ENCODE results near the gene PLEKHM1. TPM values are rescaled to one million over a fixed set of nuclear protein-coding genes. Genes with fewer than 3 reads are reported as not detected.
A peak's percentile ranks its signal among the peaks of the same experiment; 100 is the strongest.

The PLEKHM1 gene
- total and polyA plus RNA-seq, 2 experiments from 2014 or later: 15.3 to 26.0 TPM

- Histone ChIP-seq H3F3A (ENCODE audit: insufficient read depth) (no peaks in the 10 kb centered on the region), H4K20me1 (ENCODE audit: insufficient read depth) (no peaks in the 10 kb centered on the region), H3K36me3 (ENCODE audit: low read depth) (no peaks in the 10 kb centered on the region), H3K79me2 (ENCODE audit: insufficient read depth) (no peaks in the 10 kb centered on the region), H3K9ac (no peak overlapping the region), H3K9me3 (ENCODE audit: low read depth) (no peaks in the 10 kb centered on the region), H3K27me3 (replicated peaks; ENCODE audit: insufficient read depth) (no peaks in the 10 kb centered on the region), H3K27ac (no peak overlapping the region), H3K4me3 (no peak overlapping the region), H3K9me2 (ENCODE audit: insufficient read depth) (no peaks in the 10 kb centered on the region), H3K4me2 (ENCODE audit: unreplicated experiment) (no peak overlapping the region), H2AFZ (no peak overlapping the region), H3K4me1 (ENCODE audit: insufficient read depth) (0 out of 2 replicates have a peak, but pooled peaks cover 7% of the 10 kb centered on the region)
- DNase-seq: no peak
- WGBS, 2 experiments (ENCODE audit: low coverage in 1 of 2, low lambda C conversion rate in 2 of 2, missing lambda C conversion rate in 2 of 2): 78 to 79% methylated on average over 5 of the region's 5 CpGs
- TF ChIP-seq EZH2phosphoT487 (IDR thresholded peaks at IDR 0.05; ENCODE audit: insufficient read depth, low read depth): no peak
- TF ChIP-seq EZH2 (IDR thresholded peaks at IDR 0.05; ENCODE audit: insufficient read depth, poor library complexity, severe bottlenecking): no peak
- in situ Hi-C loops (cut with MboI): loop anchor here (10.0 kb wide), 1 partner anchor 166 kb away; the partner anchor contains the start of gene FMNL1
Observed at GRCh38 chr17:45391291-45391690, 99.2 kb downstream of the PLEKHM1 start.

GRCh38 chr17:45389354-45389753, 101.2 kb downstream of the PLEKHM1 start:
- Histone ChIP-seq H3F3A (ENCODE audit: insufficient read depth) (no peaks in the 10 kb centered on the region), H2AFZ (no peak overlapping the region), H3K27me3 (replicated peaks; ENCODE audit: insufficient read depth) (no peaks in the 10 kb centered on the region), H3K36me3 (ENCODE audit: low read depth) (no peaks in the 10 kb centered on the region), H3K4me1 (ENCODE audit: insufficient read depth) (0 out of 2 replicates have a peak, but pooled peaks cover 7% of the 10 kb centered on the region), H3K4me3 (no peak overlapping the region), H3K27ac (no peak overlapping the region), H3K9me3 (ENCODE audit: low read depth) (no peaks in the 10 kb centered on the region), H4K20me1 (ENCODE audit: insufficient read depth) (no peaks in the 10 kb centered on the region), H3K4me2 (ENCODE audit: unreplicated experiment) (no peak overlapping the region), H3K9me2 (ENCODE audit: insufficient read depth) (no peaks in the 10 kb centered on the region), H3K9ac (no peak overlapping the region), H3K79me2 (ENCODE audit: insufficient read depth) (no peaks in the 10 kb centered on the region)
- DNase-seq: no peak
- 12 to 33% methylated on average over 3 of the region's 3 CpGs for WGBS, 2 experiments (ENCODE audit: low coverage in 1 of 2, low lambda C conversion rate in 2 of 2, missing lambda C conversion rate in 2 of 2)
- no peak for TF ChIP-seq EZH2phosphoT487 (IDR thresholded peaks at IDR 0.05; ENCODE audit: insufficient read depth, low read depth)
- TF ChIP-seq EZH2 (IDR thresholded peaks at IDR 0.05; ENCODE audit: insufficient read depth, poor library complexity, severe bottlenecking): no peak
- in situ Hi-C loops (cut with MboI): loop anchor here (10.0 kb wide), 1 partner anchor 115 kb away; no protein-coding TSS in a partner anchor

DNA sequence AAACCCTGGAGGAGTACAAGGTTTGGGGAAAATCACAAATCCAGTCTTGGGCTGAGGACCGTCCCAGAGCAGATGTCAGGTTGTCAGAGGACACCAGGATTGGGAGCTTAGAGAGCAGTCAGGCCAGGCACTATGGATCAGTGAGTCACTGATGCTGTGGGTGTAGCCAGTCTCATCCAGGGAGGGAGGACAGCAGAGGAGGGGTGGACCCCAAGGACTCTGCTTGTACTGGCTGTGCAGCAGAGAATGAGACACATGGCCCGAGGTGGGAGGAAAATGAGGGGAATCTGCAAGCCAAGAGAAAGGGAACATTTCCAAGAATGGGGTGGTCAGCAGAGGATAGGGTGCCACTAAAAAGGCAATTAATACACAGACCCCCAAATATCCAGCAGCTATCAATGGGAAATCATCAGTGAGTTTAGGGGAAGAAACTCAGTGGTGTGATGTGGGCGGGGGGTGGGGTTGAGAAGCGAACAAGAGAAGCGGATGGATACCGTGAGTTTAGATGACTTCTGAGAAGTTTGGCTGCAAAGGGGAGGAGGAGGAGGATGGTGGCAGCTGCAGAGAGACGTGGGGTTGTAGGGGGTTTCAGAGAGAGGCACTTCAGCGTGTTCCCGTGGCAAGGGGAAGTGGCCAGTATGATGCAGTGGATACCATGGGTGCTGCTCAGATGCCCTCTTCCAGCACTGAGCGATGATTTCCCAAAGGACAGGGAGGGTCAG, 101.8 kb downstream of the PLEKHM1 start:
- in situ Hi-C loops (cut with MboI): loop anchor here (10.0 kb wide), 1 partner anchor 114 kb away; no protein-coding TSS in a partner anchor
- DNase-seq: peak; percentile 77

DNA sequence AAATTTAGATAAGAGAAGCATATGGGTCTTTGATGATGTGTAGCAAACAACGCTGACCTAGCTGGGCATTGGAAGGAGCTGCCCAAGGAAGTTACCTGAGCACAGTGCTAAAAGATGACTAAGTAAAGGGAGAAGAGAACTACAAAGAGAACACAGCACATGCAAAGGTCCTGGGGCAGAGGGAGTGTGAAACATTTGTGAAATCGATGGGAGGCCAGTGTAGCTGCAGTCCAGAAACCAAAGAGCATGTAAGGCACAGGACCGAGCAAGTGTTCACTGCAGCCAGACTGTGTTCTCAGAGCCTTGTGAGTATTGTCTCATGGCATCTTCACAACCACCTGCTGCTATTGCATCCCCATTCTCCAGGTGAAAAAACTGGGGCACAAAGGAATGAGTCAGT, 102.8 kb downstream of the PLEKHM1 start:
- DNase-seq: no peak
- Histone ChIP-seq H3K27me3 (replicated peaks; ENCODE audit: insufficient read depth) (no peaks in the 10 kb centered on the region), H3K4me3 (no peak overlapping the region), H3K79me2 (ENCODE audit: insufficient read depth) (no peaks in the 10 kb centered on the region), H3K4me1 (ENCODE audit: insufficient read depth) (0 out of 2 replicates have a peak, but pooled peaks cover 7% of the 10 kb centered on the region), H3F3A (ENCODE audit: insufficient read depth) (no peaks in the 10 kb centered on the region), H3K9ac (no peak overlapping the region), H3K4me2 (ENCODE audit: unreplicated experiment) (no peak overlapping the region), H3K9me3 (ENCODE audit: low read depth) (no peaks in the 10 kb centered on the region), H3K9me2 (ENCODE audit: insufficient read depth) (no peaks in the 10 kb centered on the region), H4K20me1 (ENCODE audit: insufficient read depth) (no peaks in the 10 kb centered on the region), H2AFZ (no peak overlapping the region), H3K27ac (no peak overlapping the region), H3K36me3 (ENCODE audit: low read depth) (no peaks in the 10 kb centered on the region)
- WGBS, 2 experiments (ENCODE audit: low coverage in 1 of 2, low lambda C conversion rate in 2 of 2, missing lambda C conversion rate in 2 of 2): 61 to 62% methylated on average over 3 of the region's 3 CpGs
- TF ChIP-seq EZH2 (IDR thresholded peaks at IDR 0.05; ENCODE audit: insufficient read depth, poor library complexity, severe bottlenecking) (no peak), EZH2phosphoT487 (IDR thresholded peaks at IDR 0.05; ENCODE audit: insufficient read depth, low read depth) (no peak)
- in situ Hi-C loops (cut with MboI): loop anchor here (10.0 kb wide), 1 partner anchor 113 kb away; no protein-coding TSS in a partner anchor

More for the DNA sequence above, 101.8 kb downstream of the PLEKHM1 start:
- H3K27me3 ChIP-seq (replicated peaks; ENCODE audit: insufficient read depth): no peaks in the 10 kb centered on the region
- H3K36me3 ChIP-seq (ENCODE audit: low read depth): no peaks in the 10 kb centered on the region
- no peaks in the 10 kb centered on the region for H3K79me2 ChIP-seq (ENCODE audit: insufficient read depth)
- H3K4me3 ChIP-seq: no peak overlapping the region
- no peak overlapping the region for H3K27ac ChIP-seq
- H4K20me1 ChIP-seq (ENCODE audit: insufficient read depth): no peaks in the 10 kb centered on the region
- peak overlapping the region; percentile 12 for H3K4me2 ChIP-seq (ENCODE audit: unreplicated experiment)
- no peak overlapping the region for H3K9ac ChIP-seq
- no peak for TF ChIP-seq EZH2 (IDR thresholded peaks at IDR 0.05; ENCODE audit: insufficient read depth, poor library complexity, severe bottlenecking)
- TF ChIP-seq EZH2phosphoT487 (IDR thresholded peaks at IDR 0.05; ENCODE audit: insufficient read depth, low read depth): no peak
- no peaks in the 10 kb centered on the region for H3K9me3 ChIP-seq (ENCODE audit: low read depth)
- no peaks in the 10 kb centered on the region for H3K9me2 ChIP-seq (ENCODE audit: insufficient read depth)
- WGBS, 2 experiments (ENCODE audit: low coverage in 1 of 2, low lambda C conversion rate in 2 of 2, missing lambda C conversion rate in 2 of 2): 53 to 58% methylated on average over 10 of the region's 10 CpGs
- no peak overlapping the region for H2AFZ ChIP-seq
- H3F3A ChIP-seq (ENCODE audit: insufficient read depth): no peaks in the 10 kb centered on the region
- H3K4me1 ChIP-seq (ENCODE audit: insufficient read depth): 0 out of 2 replicates have a peak, but pooled peaks cover 7% of the 10 kb centered on the region

All from GM23248 (cell line).